Vagina (tissue), 2 donors: Measurements from ENCODE around the gene DGKH.

Experiments used
- POLR2A ChIP-seq, 2 donors: fragments of 450-650 bp; IDR thresholded peaks; one replicate each; pipeline ENCODE4 v1.6.1; 2017; ENCODE audit warnings: antibody characterized with exemption in 2 of 2, mild to moderate bottlenecking in 2 of 2, moderate library complexity in 2 of 2
- POLR2AphosphoS5 ChIP-seq, 2 donors: sonication (generic); formaldehyde crosslinking; IDR thresholded peaks; one replicate each; pipeline ENCODE4 v1.9.0; 2017; ENCODE audit warnings: antibody characterized with exemption in 2 of 2, mild to moderate bottlenecking in 2 of 2, low read depth in 1 of 2; ENCODE audit not compliant: insufficient read depth in 1 of 2
- TF ChIP-seq, protein P1 (sequence below), 3 experiments: fragments of 450-650 bp in 2 of 3; fragments of 200-600 bp in 1 of 3; sonication (generic) in 1 of 3; IDR thresholded peaks; one replicate each; pipeline ENCODE4 v1.5.1; 2017 to 2019; ENCODE audit warnings: antibody characterized with exemption in 3 of 3, mild to moderate bottlenecking in 2 of 3, moderate library complexity in 2 of 3

DNA sequence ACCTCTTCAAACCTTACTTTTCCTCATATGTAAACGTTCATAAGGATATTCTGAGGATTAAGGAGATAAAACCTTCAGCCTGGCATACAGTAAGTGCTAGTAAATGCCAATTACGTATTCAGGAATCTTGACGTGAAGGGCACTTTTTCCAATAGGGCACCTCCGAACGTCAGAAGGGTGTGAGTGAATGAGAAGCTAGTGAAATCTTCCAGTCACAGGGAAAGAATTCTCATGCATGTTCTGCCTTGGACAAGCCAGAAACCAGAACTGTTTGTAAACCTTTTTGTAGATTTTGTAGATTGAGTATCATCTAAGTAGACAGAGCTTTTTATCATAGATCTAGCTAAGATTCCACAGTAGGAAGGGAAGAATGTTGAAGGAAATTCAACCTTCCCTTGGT is 16.5 kb downstream of the DGKH start:
- TF ChIP-seq POLR2A (IDR thresholded peaks at IDR 0.05) (no peak), POLR2AphosphoS5 (IDR thresholded peaks at IDR 0.05; ENCODE audit: insufficient read depth in 1 of 2, low read depth in 1 of 2) (no peak)
- TF ChIP-seq, protein P1, sequence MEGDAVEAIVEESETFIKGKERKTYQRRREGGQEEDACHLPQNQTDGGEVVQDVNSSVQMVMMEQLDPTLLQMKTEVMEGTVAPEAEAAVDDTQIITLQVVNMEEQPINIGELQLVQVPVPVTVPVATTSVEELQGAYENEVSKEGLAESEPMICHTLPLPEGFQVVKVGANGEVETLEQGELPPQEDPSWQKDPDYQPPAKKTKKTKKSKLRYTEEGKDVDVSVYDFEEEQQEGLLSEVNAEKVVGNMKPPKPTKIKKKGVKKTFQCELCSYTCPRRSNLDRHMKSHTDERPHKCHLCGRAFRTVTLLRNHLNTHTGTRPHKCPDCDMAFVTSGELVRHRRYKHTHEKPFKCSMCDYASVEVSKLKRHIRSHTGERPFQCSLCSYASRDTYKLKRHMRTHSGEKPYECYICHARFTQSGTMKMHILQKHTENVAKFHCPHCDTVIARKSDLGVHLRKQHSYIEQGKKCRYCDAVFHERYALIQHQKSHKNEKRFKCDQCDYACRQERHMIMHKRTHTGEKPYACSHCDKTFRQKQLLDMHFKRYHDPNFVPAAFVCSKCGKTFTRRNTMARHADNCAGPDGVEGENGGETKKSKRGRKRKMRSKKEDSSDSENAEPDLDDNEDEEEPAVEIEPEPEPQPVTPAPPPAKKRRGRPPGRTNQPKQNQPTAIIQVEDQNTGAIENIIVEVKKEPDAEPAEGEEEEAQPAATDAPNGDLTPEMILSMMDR (IDR thresholded peaks at IDR 0.05) = no peak
